Caco-2 (cell line): ENCODE results near the gene PURA. TPM values are rescaled to one million over a fixed set of nuclear protein-coding genes. Genes with fewer than 3 reads are reported as not detected.

Source experiments
- BruUV-seq: library from RNA; stranded (reverse); fragments of 400-500 nt; replicated peaks from 2 replicates; lab custom pipeline; 2021; lab: Mats Ljungman, UMichigan
- CTCF ChIA-PET: fragments of 300-600 bp; sonication (Branson Sonifier 250); formaldehyde crosslinking; loops from one replicate; lab custom pipeline; 2022; ENCODE audit warnings: antibody characterized with exemption; lab: Charles Lee
- POLR2A ChIA-PET: fragments of 300-600 bp; sonication (Branson Sonifier 250); formaldehyde crosslinking; loops from one replicate; lab custom pipeline; 2022; ENCODE audit warnings: antibody characterized with exemption; lab: Charles Lee
- DNase-seq, 2 experiments: peaks; one replicate each; pipeline versions ENCODE4 v3.0.0 to v3.0.0-alpha.2; 2020 to 2022
- H3K27me3 ChIP-seq: replicated peaks from 2 replicates; pipeline ENCODE4 v1.6.0; 2011; ENCODE audit warnings: low read length; ENCODE audit not compliant: control insufficient read depth, insufficient read depth
- H3K36me3 ChIP-seq: 2 replicates; pipeline ENCODE4 v1.5.1; 2011; ENCODE audit warnings: low read length; ENCODE audit not compliant: control insufficient read depth, insufficient read depth
- H3K4me1 ChIP-seq: fragments of 250-450 bp; sonication (Bioruptor Pico); 2 replicates; pipeline ENCODE4 v1.5.1; 2020; ENCODE audit warnings: mild to moderate bottlenecking
- H3K4me3 ChIP-seq: 2 replicates; pipeline ENCODE4 v1.5.1; 2011; ENCODE audit warnings: low read depth, mild to moderate bottlenecking, control low read depth, low read length
- H3K9me3 ChIP-seq: fragments of 250-450 bp; sonication (Bioruptor Pico); 2 replicates; pipeline ENCODE4 v1.5.1; 2020; ENCODE audit warnings: mild to moderate bottlenecking, moderate library complexity
- H3K27ac Mint-ChIP-seq: one replicate; pipeline ENCODE4 v1.8.0; 2022; ENCODE audit warnings: mixed read lengths; ENCODE audit not compliant: unreplicated experiment
- H3K27me3 Mint-ChIP-seq: one replicate; pipeline ENCODE4 v1.8.0; 2022; ENCODE audit warnings: mixed read lengths; ENCODE audit not compliant: insufficient read depth, unreplicated experiment
- H3K36me3 Mint-ChIP-seq: one replicate; pipeline ENCODE4 v1.8.0; 2022; ENCODE audit warnings: mild to moderate bottlenecking, mixed read lengths; ENCODE audit not compliant: insufficient read depth, unreplicated experiment
- H3K4me1 Mint-ChIP-seq: one replicate; pipeline ENCODE4 v1.8.0; 2022; ENCODE audit warnings: low read depth, mixed read lengths; ENCODE audit not compliant: unreplicated experiment
- H3K4me3 Mint-ChIP-seq: one replicate; pipeline ENCODE4 v1.8.0; 2022; ENCODE audit warnings: mild to moderate bottlenecking, moderate library complexity, mixed read lengths; ENCODE audit not compliant: unreplicated experiment
- H3K9me3 Mint-ChIP-seq: one replicate; pipeline ENCODE4 v1.8.0; 2022; ENCODE audit warnings: mixed read lengths; ENCODE audit not compliant: unreplicated experiment
- CTCF ChIP-seq, 2 experiments: fragments of 200-600 bp in 1 of 2; IDR thresholded peaks; 1 replicate in 1 of 2; 2 replicates in 1 of 2; pipeline versions ENCODE4 v1.5.1 to v1.8.0; 2011 to 2022; ENCODE audit warnings: antibody characterized with exemption in 1 of 2, control low read depth in 1 of 2, inconsistent platforms in 1 of 2, low read depth in 1 of 2, low read length in 1 of 2, mild to moderate bottlenecking in 1 of 2, moderate library complexity in 1 of 2; ENCODE audit not compliant: insufficient read depth in 1 of 2, severe bottlenecking in 1 of 2, unreplicated experiment in 1 of 2
- intact Hi-C: fragments of 100-400 bp; cut with micrococcal nuclease; formaldehyde crosslinking; loops from one replicate; pipeline ENCODE4 v1.10.0; 2022; ENCODE audit not compliant: unreplicated experiment
- total RNA-seq: library from RNA; stranded (reverse); gene quantifications from 2 replicates; pipeline ENCODE4 v1.2.3, GENCODE V29; 2022

The PURA gene
- total RNA-seq, 1 experiment from 2014 or later: 14.5 TPM

DNA sequence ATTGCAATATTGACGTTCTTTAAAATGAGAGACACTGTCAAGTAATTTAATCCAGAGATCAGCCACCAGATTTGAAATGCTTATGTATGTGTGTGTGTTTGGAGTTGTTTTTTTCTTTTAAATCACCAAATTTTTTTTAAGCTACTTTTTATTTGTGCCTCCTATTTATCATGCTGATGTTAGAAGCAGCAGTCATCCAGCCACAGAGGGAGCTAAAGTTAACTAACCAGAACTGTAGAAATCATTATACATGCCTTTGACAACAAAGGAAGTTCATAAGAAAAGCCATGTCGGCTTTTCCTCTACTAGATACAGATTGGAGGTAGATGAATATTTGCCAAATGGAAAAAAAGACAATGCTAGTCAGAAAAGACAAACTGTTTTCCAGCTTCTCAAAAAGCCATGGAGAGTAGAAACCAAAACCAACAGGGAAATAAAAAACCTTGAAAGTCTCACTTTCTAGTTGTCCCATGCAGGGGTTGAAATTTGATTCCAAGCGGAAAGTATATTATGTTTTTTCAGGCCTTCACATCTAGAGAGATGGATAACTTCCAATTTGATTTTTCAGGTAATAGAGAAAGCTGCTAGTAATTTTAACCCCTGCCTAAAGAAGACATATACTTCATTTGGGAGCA is 4.5 kb downstream of the PURA start:
- H3K4me3 ChIP-seq: no peak overlapping the region
- intact Hi-C loops: no loop called here
- POLR2A ChIA-PET: interaction anchor here (0.6 kb wide), 1 partner anchor 8 kb away, joined by 5 read pairs; no protein-coding TSS in a partner anchor
- H3K36me3 ChIP-seq: no peaks in the 10 kb centered on the region
- Mint-ChIP-seq H3K27ac (no peak overlapping the region), H3K36me3 (peaks cover 17% of the 10 kb centered on the region), H3K9me3 (no peaks in the 10 kb centered on the region), H3K4me3 (no peak overlapping the region), H3K27me3 (no peaks in the 10 kb centered on the region), H3K4me1 (peaks cover 21% of the 10 kb centered on the region)
- DNase-seq: no peak
- peaks cover 10% of the 10 kb centered on the region for H3K4me1 ChIP-seq
- H3K27me3 ChIP-seq: no peaks in the 10 kb centered on the region
- CTCF ChIA-PET: interaction anchor here (0.6 to 1.0 kb wide), 2 partner anchors 11 to 48 kb away, joined by 4 to 6 read pairs; no protein-coding TSS in a partner anchor
- H3K9me3 ChIP-seq: no peaks in the 10 kb centered on the region
- no TSS peak for BruUV-seq
- no peak for TF ChIP-seq CTCF (IDR thresholded peaks at IDR 0.05; ENCODE audit: insufficient read depth in 1 of 2, low read depth in 1 of 2, low read length in 1 of 2, severe bottlenecking in 1 of 2, unreplicated experiment in 1 of 2)

DNA sequence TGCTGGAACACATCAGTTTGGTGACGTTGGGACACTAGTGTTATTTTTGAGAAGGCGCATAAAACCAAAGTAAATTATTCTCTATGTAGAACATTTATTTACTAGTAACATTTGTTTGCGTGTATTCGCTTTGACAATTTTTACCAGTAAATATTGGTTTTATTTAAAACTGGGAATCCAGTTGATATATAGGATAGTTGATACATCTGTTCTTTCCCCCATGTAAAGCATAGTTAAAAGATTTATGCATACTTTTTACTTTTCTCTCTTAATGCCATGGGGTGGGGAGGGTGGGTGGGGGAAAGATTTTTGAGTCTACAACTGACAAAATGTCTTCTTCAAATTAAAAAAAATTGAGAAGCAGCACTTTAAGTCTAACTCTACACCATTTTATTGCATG is 11.7 kb downstream of the PURA start, which contains the start of gene IGIP:
TSS of gene IGIP (plus strand) at position 301 of the 400 bp plus-strand sequence. CDS start 2,540 bp downstream, outside the sequence.
- no peak for TF ChIP-seq CTCF (IDR thresholded peaks at IDR 0.05; ENCODE audit: insufficient read depth in 1 of 2, low read depth in 1 of 2, low read length in 1 of 2, severe bottlenecking in 1 of 2, unreplicated experiment in 1 of 2)
- no peaks in the 10 kb centered on the region for H3K9me3 ChIP-seq
- H3K4me3 ChIP-seq: no peak within 1 kb of the TSS
- H3K4me1 ChIP-seq: peaks cover 5% of the 10 kb centered on the region
- H3K4me3 Mint-ChIP-seq: no peak within 1 kb of the TSS
- no TSS peak for BruUV-seq
- no peak for DNase-seq
- H3K36me3 ChIP-seq: no peaks in the 10 kb centered on the region
- ChIA-PET POLR2A (no interaction called here), CTCF (no interaction called here)
- H3K27me3 Mint-ChIP-seq: no peaks in the 10 kb centered on the region
- H3K4me1 Mint-ChIP-seq: no peaks in the 10 kb centered on the region
- H3K36me3 Mint-ChIP-seq: no peaks in the 10 kb centered on the region
- intact Hi-C loops: no loop called here
- H3K9me3 Mint-ChIP-seq: no peaks in the 10 kb centered on the region
- H3K27ac Mint-ChIP-seq: no peak within 1 kb of the TSS
- H3K27me3 ChIP-seq: no peaks in the 10 kb centered on the region

DNA sequence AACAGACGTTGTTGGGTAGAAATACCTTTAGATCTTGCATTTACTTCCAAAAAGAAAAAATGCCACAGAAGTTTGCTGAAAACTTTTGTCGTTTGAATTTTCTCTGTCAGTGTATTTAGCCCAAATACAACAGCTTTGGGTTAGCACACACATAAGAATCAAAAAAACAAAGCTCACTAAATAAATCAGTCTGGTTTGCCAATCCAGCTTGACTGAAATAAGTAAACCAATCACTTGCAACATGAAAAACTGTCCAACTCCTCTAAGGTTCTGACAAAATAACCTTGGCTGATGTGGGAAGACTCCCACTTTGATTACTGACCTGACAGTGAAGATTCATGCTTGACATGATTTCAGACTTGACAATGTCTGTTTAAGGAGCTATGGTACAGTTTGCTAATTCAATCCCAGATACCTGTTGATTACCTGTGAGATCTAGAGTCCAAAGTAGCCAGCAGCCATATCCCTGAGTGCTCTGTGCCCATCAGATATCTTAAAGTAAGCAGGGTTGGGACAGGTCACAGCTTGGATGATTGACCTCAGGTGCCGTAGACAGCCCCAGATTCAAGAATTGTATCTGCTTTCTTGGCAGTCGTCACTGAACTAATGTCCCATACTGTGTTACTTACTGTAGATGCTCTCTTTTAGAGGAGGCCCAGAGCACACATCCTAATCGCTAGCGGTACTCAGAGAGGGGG is 12.6 kb downstream of the PURA start:
- H3K4me1 Mint-ChIP-seq: no peaks in the 10 kb centered on the region
- CTCF ChIA-PET: interaction anchor here (1.2 kb wide), 1 partner anchor 18 kb away, joined by 3 read pairs; no protein-coding TSS in a partner anchor
- no peaks in the 10 kb centered on the region for H3K36me3 ChIP-seq
- H3K27me3 Mint-ChIP-seq: no peaks in the 10 kb centered on the region
- no peak for DNase-seq
- no peak overlapping the region for H3K27ac Mint-ChIP-seq
- H3K4me3 ChIP-seq: no peak overlapping the region
- no peaks in the 10 kb centered on the region for H3K27me3 ChIP-seq
- H3K4me1 ChIP-seq: no peaks in the 10 kb centered on the region
- POLR2A ChIA-PET: interaction anchor here (0.5 kb wide), 1 partner anchor 8 kb away, joined by 5 read pairs; no protein-coding TSS in a partner anchor
- TF ChIP-seq CTCF (IDR thresholded peaks at IDR 0.05; ENCODE audit: insufficient read depth in 1 of 2, low read depth in 1 of 2, low read length in 1 of 2, severe bottlenecking in 1 of 2, unreplicated experiment in 1 of 2): no peak
- intact Hi-C loops: no loop called here
- no peaks in the 10 kb centered on the region for H3K36me3 Mint-ChIP-seq
- no TSS peak for BruUV-seq
- no peaks in the 10 kb centered on the region for H3K9me3 ChIP-seq
- no peaks in the 10 kb centered on the region for H3K9me3 Mint-ChIP-seq
- no peak overlapping the region for H3K4me3 Mint-ChIP-seq
